Breast epithelium (tissue), 4 donors: ENCODE measurements around the gene OR8B4. TPM values are rescaled to one million over a fixed set of nuclear protein-coding genes. Genes with fewer than 3 reads are reported as not detected.
"Not testable (repeated sequence)": the region's sequence is repeated elsewhere in the genome, so short reads cannot be mapped to it uniquely, and the experiment has no call there.

Source experiments
- DNase-seq, 2 donors: peaks; one replicate each; pipeline ENCODE4 v3.0.0-alpha.2; 2019; ENCODE audit warnings: low spot score in 2 of 2
- H3K27ac ChIP-seq, 2 donors: fragments of 200-600 bp; sonication (generic) in 1 of 2; one replicate each; pipeline ENCODE4 v1.5.1; 2016 to 2019; ENCODE audit warnings: mild to moderate bottlenecking in 1 of 2
- H3K27me3 ChIP-seq, 2 donors: fragments of 200-600 bp; sonication (generic) in 1 of 2; one replicate each; pipeline versions ENCODE4 v1.5.1 to v1.6.0; 2017 to 2019; ENCODE audit warnings: control low read depth in 1 of 2, mild to moderate bottlenecking in 1 of 2
- H3K36me3 ChIP-seq: fragments of 200-600 bp; one replicate; pipeline ENCODE4 v1.5.1; 2019
- H3K4me1 ChIP-seq, 2 donors: fragments of 200-600 bp; sonication (generic); one replicate each; pipeline ENCODE4 v1.5.1; 2016 to 2019; ENCODE audit warnings: control low read depth in 1 of 2
- H3K4me3 ChIP-seq, 3 donors: fragments of 200-600 bp; sonication (generic); 1 replicate in 2 of 3; 2 replicates in 1 of 3; pipeline ENCODE4 v1.5.1; 2016 to 2019; ENCODE audit warnings: mild to moderate bottlenecking in 3 of 3, moderate library complexity in 2 of 3
- H3K9me3 ChIP-seq, 2 donors: fragments of 200-600 bp; sonication (generic) in 1 of 2; one replicate each; pipeline ENCODE4 v1.5.1; 2016 to 2019; ENCODE audit warnings: control low read depth in 1 of 2
- CTCF ChIP-seq, 3 donors: fragments of 450-650 bp; IDR thresholded peaks; one replicate each; pipeline ENCODE4 v1.5.1; 2016 to 2017; ENCODE audit warnings: antibody characterized with exemption in 3 of 3, mild to moderate bottlenecking in 3 of 3, moderate library complexity in 3 of 3
- POLR2A ChIP-seq: fragments of 450-650 bp; IDR thresholded peaks from one replicate; pipeline ENCODE4 v1.6.1; 2016; ENCODE audit warnings: antibody characterized with exemption, mild to moderate bottlenecking, moderate library complexity
- POLR2AphosphoS5 ChIP-seq, 3 donors: sonication (generic); formaldehyde crosslinking; IDR thresholded peaks; one replicate each; pipeline ENCODE4 v1.6.1; 2017; ENCODE audit warnings: antibody characterized with exemption in 3 of 3
- intact Hi-C: fragments of 100-400 bp; cut with DNase I; formaldehyde crosslinking; loops from one replicate; pipeline ENCODE4 v1.15.1; 2023; ENCODE audit warnings: low total_unique reads
- total RNA-seq, 3 donors: library from RNA; depleted of rRNA; stranded (reverse); fragments of >200 nt; gene quantifications; one replicate each; pipeline ENCODE4 v1.1.0, GENCODE V29; 2016

The OR8B4 gene
- total RNA-seq, 3 donors from 2014 or later = not detected

DNA sequence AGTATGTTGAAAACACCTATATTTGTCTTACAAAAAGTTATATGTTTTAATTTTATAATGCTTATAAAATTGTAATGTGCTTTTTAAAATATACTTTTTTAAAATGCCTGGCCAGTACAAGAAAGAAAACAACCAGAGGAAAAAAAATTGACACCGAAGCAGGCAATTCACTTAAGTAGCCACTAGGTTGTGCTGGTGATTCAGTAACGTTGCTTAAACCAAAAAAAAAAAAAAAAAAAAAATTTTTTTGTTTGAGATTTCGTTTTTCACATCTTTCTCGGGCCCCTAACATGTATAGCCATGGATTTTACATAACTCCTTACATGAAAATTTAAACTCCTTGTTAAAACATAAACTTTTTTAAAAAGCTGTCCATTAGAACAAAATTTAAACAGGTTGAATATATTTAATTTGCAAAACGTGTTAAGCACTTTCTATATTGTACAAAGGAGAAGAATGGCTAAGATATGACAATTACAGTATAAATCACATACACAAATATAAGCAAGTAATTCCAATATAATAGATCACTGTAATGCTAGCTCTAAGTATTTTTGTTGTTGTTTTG, 9.2 kb downstream of the OR8B4 start:
- Histone ChIP-seq H3K9me3 (no peaks in the 10 kb centered on the region), H3K36me3 (no peaks in the 10 kb centered on the region), H3K27ac (no peak overlapping the region), H3K27me3 (peaks cover 0 to 19% of the 10 kb centered on the region in 2 donors), H3K4me1 (no peaks in the 10 kb centered on the region), H3K4me3 (no peak overlapping the region)
- TF ChIP-seq POLR2A (no peak), CTCF (IDR thresholded peaks at IDR 0.05) (peak in 2 of 3 donors; percentile 40 to 47)
- DNase-seq = no peak
- intact Hi-C loops = no loop called here

DNA sequence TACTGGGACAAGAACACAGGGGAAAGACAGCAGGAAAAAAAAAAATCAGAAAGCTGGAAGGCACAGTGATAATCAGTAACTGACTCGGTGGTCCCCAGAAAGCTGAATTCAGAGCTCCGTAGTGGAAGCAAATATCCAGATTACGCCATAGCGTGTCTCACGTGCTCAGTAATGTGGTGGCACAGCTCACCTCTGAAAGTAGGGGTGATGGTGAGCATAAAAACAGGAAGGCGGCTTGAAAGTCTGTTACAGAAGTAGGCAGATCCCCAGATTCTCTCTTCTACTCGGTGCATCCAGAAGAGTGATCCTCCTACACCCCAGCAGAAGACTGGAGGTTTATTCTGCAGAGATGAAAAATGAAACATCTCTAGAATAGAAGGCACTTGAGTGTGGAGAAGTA, 14.8 kb downstream of the OR8B4 start:
- no peak for DNase-seq
- peaks cover 0 to 14% of the 10 kb centered on the region in 2 donors for H3K27me3 ChIP-seq
- no peaks in the 10 kb centered on the region for H3K4me1 ChIP-seq
- H3K4me3 ChIP-seq = no peak overlapping the region
- no peak overlapping the region for H3K27ac ChIP-seq
- intact Hi-C loops = no loop called here
- H3K9me3 ChIP-seq = no peaks in the 10 kb centered on the region
- no peaks in the 10 kb centered on the region for H3K36me3 ChIP-seq
- TF ChIP-seq POLR2AphosphoS5 (IDR thresholded peaks at IDR 0.05) (no peak), POLR2A (no peak), CTCF (IDR thresholded peaks at IDR 0.05) (no peak)

- Histone ChIP-seq H3K4me3 (no peak overlapping the region), H3K27me3 (no peaks in the 10 kb centered on the region), H3K36me3 (no peaks in the 10 kb centered on the region), H3K27ac (no peak overlapping the region), H3K4me1 (no peaks in the 10 kb centered on the region), H3K9me3 (no peaks in the 10 kb centered on the region)
- intact Hi-C loops = no loop called here
- DNase-seq = no peak
- no peak for TF ChIP-seq CTCF (IDR thresholded peaks at IDR 0.05)
- TF ChIP-seq POLR2A = no peak
- TF ChIP-seq POLR2AphosphoS5 (IDR thresholded peaks at IDR 0.05) = no peak
Observed at GRCh38 chr11:124405581-124405980, 19.1 kb downstream of the OR8B4 start.

DNA sequence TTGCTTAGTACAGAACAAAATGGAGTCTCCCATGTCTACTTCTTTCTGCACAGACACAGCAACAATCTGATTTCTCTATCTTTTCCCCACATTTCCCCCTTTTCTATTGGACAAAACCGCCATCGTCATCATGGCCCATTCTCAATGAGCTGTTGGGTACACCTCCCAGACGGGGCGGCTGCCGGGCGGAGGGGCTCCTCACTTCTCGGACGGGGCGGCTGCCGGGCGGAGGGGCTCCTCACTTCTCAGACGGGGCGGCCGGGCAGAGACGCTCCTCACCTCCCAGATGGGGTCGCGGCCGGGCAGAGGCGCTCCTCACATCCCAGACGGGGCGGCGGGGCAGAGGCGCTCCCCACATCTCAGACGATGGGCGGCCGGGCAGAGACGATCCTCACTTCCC, 21.5 kb downstream of the OR8B4 start:
- intact Hi-C loops, H3K36me3 ChIP-seq, H3K27ac ChIP-seq, H3K9me3 ChIP-seq, H3K4me1 ChIP-seq, H3K4me3 ChIP-seq, DNase-seq, H3K27me3 ChIP-seq: not testable (repeated sequence)

- intact Hi-C loops = no loop called here
- no peaks in the 10 kb centered on the region for H3K4me1 ChIP-seq
- no peak overlapping the region for H3K27ac ChIP-seq
- H3K4me3 ChIP-seq = no peak overlapping the region
- TF ChIP-seq CTCF (IDR thresholded peaks at IDR 0.05) = peak in 2 of 3 donors; percentile 42 to 49
- no peak for TF ChIP-seq POLR2A
- peak in 1 of 2 donors; percentile 36 for DNase-seq
- H3K27me3 ChIP-seq = no peaks in the 10 kb centered on the region
- no peaks in the 10 kb centered on the region for H3K36me3 ChIP-seq
- H3K9me3 ChIP-seq = no peaks in the 10 kb centered on the region
Observed at GRCh38 chr11:124402326-124402922, 22.2 kb downstream of the OR8B4 start.
